SH-SY5Y (cell line): ENCODE results near the gene NPHS1.

ENCODE experiments used
- GATA2 ChIP-seq: IDR thresholded peaks from 2 replicates; pipeline ENCODE4 v1.6.1; 2011; ENCODE audit warnings: mild to moderate bottlenecking, low read depth, low read length
- GATA3 ChIP-seq: IDR thresholded peaks from 2 replicates; pipeline ENCODE4 v1.6.1; 2011; ENCODE audit warnings: low read depth, mild to moderate bottlenecking, low read length, moderate library complexity

The NPHS1 gene

DNA sequence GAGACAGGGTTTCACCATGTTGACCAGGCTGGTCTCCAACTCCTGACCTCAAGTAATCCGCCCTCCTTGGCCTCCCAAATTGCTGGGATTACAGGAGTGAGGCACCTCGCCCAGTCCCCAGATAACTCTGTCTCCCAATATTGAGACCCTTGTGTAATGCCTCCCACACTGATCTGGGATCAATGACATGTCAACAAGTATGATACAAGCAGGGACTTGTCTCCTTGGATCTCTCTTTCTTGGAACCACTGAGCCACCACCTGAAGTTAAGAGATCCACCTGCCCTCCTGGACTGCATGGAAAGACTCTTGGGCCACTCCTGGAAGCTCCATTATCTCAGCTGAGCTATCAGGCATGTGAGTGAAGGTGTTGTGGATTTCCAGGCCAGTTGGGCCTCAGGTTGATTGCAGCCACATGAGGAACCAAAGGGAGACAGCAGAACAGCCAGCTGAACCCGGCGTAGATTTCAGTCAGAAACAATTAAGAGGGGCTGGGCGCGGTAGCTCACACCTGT is 33.0 kb upstream of the NPHS1 start:
- TF ChIP-seq GATA3, result no peak

DNA sequence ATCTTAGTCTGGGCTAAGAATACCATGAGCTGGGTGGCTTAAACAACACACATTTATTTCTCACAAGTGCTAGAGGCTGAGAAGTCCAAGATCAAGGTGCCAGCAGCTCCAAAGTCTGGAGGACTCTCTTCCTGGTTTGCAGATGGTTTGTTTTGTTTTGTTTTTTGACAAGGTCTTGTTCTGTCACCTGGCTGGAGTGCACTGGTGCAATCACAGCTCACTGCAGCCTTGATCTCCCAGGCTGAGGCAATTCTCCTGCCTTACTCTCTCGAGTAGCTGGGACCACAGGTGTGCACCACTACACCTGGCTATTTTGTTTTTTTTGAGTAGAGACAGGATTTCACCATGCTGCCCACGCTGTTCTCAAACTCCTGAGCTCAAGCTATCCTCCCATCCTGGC is 31.6 kb upstream of the NPHS1 start:
- TF ChIP-seq GATA2, result no peak
- TF ChIP-seq GATA3, result no peak

DNA sequence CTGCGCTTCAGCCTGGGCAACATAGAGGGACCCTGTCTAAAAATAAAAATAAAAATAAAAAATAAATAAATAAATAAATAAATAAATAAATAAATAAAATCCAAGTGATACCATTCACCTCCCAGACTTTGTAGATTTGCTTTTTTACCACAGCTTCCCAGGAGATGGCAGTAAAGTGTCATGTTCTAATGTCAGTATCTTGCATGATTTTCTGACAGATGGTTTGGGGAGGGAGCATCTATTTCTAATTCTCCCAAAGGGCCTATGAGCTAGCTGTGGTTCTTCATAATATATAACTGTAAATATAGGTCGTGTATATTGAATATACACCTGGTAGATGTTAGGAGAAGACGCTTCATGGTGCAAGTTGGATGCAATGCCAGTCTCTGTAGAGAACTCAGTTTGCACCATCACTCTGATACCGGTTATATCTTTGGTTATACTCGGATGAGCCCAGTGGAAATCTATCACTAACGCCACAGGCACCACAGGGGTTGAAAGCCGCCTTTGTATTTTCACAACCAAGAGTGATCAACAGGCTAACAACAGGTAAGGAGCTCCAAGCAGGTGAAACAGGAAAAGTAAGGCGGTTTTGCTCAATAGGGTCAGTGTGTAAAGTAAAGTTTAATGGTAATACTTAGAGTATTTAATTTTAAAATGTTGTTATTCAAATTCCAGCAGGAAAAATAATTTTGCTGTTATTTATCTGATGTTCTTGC is 30.0 kb upstream of the NPHS1 start:
- no peak for TF ChIP-seq GATA2
- no peak for TF ChIP-seq GATA3

DNA sequence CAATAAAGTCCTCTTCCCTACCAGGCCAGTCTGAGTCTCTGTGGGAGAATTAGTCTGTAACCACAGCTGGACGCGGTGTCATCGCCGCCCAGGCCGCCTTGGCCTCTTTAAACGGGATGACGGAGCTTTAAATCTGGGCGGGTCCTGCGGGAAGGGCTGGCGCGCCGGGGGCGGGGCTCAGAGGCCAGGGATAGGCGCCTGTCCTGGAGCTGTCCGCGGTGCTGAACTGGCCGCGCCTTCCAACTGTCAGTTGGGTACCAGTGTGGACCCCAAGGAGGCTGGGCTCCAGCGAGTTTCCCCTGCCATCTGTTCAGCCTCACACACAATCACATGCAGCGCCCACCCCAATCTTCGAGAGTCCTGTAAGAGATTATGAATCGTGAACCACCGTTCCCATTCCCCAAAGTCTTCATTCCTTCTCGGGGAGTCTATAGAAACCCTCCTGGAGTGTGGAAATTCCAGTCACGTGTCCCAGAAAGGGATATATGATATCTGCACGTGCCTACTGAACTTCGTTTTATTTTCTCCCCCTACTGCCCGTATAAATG is 27.5 kb upstream of the NPHS1 start:
- no peak for TF ChIP-seq GATA3
- no peak for TF ChIP-seq GATA2

DNA sequence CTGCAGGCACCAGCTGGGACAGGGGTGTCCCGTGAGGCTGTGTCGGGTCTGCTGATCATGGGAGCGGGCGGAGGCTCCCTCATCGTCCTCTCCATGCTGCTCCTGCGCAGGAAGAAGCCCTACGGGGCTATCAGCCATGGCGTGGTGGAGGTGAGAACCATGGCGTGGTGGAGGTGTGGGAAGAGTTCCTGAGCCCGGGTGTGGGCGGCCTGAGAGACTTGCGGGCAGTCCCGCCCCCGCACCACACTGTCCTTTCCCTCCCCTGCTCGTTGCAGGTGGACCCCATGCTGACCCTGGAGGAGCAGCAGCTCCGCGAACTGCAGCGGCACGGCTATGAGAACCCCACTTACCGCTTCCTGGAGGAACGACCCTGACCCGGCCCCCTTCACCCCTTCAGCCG is 26.8 kb upstream of the NPHS1 start:
- TF ChIP-seq GATA3, result no peak
- no peak for TF ChIP-seq GATA2

DNA sequence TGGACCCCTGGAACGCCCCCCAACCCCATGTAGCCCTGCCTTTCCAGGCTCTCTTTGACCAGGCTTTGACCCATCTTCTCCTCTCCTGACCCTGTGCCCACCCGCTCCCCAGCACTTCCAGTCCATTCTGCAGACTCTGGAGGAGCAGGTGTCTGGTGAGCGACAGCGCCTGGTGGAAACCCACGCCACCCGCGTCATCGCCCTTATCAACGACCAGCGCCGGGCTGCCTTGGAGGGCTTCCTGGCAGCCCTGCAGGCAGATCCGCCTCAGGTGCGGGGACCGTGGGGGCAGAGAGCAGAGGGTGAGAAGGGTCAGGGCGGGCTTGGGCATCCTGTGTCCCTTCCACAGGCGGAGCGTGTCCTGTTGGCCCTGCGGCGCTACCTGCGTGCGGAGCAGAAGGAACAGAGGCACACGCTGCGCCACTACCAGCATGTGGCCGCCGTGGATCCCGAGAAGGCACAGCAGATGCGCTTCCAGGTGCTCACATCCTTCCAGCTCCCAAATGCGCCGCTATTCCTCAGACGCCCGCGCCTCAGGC is 22.2 kb upstream of the NPHS1 start:
- TF ChIP-seq GATA3 (no peak), GATA2 (no peak)

DNA sequence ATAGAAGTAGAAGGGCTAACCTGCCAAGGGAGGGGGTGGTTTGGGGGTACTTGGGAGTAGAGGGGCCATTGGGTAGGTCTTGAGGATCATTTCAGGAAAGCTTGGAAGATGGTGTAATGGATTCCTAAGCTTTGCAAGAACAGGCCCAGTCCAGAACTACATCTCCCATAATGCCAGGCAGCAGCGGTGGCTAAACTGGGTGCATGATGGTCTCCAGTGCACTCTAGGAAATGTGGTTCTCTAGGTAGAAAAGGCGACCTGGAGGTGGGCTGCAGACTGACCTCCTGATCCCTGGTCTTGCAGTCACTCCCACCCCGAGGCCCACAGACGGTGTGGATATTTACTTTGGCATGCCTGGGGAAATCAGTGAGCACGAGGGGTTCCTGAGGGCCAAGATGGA is 19.9 kb upstream of the NPHS1 start:
- no peak for TF ChIP-seq GATA2
- TF ChIP-seq GATA3, result no peak

DNA sequence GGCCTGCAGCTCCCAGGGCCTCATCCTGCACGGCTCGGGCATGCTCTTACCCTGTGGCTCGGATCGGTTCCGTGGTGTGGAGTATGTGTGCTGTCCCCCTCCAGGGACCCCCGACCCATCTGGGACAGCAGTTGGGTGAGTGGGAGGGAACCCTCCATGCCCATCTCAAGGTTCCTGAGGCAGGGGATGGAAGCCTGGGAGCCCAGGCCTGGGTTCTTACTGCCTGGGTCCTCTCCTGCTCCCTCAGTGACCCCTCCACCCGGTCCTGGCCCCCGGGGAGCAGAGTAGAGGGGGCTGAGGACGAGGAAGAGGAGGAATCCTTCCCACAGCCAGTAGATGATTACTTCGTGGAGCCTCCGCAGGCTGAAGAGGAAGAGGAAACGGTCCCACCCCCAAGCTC is 19.3 kb upstream of the NPHS1 start:
- TF ChIP-seq GATA2, result no peak
- no peak for TF ChIP-seq GATA3

DNA sequence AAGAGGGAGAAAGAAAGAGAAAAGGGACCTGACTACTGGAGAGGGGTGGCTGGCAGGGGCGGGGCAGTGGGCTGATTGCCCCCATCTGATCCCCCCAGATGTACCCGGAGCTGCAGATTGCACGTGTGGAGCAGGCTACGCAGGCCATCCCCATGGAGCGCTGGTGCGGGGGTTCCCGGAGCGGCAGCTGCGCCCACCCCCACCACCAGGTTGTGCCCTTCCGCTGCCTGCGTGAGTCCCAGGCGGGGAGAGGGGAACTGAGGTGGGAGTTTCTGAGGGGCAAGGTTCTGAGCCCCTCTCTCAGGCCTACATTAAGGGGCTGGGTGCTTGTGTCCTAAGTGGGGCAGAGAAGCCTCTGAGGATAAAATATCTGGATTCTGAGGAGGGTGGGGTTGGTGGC is 18.5 kb upstream of the NPHS1 start:
- TF ChIP-seq GATA3 (no peak), GATA2 (no peak)

DNA sequence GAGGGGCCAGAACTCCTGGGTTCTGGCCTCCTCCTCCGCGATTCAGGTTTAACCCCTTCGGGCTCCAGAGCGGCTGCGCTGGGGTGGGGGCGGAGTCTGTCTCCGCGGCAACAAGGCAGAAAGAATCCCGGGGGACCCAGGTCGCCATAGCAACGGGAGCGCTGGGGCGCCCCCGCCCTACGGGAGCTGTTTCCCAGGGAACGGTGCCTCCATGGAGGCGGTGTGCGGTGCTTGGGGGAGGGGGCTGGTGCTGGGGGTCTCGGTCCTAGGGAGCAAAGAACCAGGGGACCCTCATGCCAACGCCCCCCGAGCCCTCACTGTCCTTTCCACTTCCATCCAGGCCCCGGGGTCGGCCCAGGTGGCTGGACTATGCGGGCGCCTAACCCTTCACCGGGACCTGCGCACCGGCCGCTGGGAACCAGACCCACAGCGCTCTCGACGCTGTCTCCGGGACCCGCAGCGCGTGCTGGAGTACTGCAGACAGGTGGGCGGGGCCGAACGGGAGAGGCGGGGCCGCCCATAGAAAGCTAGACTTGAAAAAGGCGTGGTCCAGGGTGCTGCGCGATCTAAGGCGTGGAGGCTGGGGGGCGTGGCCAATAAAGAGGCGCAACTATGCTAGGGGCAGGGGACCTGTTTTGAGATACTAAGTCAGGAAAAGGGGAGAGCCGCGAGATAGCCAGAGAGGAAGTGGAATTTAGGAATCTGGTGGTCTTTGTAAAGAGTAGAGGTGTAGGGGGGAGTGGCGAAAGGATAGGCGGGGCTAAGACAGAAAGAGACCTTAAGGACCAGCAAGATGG is 17.2 kb upstream of the NPHS1 start:
- TF ChIP-seq GATA2 (no peak), GATA3 (no peak)

DNA sequence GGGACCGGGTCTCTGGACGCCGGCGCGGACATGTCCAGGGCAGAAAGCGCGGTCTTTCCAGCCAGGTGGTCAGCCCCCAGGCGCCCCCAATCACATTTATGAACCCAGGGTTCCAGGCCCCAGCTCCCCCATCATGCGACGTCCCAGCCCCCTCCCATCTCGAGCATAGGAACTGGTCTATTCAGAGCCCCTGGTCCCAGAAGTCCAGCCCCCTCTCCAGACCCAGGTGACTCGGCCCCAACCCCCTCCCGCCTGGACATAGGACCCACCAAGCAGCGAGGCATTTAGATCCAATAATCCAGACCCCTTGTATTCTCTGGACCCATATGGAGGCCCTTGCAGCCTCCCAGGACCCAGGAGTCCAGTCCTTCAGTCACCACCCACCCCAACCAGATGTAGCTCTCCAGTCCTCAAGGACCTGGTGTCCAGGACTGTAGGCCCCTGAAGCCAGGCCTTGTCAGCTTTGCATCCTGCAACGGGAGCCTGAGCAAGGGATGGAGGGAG is 16.6 kb upstream of the NPHS1 start:
- TF ChIP-seq GATA2, result no peak

DNA sequence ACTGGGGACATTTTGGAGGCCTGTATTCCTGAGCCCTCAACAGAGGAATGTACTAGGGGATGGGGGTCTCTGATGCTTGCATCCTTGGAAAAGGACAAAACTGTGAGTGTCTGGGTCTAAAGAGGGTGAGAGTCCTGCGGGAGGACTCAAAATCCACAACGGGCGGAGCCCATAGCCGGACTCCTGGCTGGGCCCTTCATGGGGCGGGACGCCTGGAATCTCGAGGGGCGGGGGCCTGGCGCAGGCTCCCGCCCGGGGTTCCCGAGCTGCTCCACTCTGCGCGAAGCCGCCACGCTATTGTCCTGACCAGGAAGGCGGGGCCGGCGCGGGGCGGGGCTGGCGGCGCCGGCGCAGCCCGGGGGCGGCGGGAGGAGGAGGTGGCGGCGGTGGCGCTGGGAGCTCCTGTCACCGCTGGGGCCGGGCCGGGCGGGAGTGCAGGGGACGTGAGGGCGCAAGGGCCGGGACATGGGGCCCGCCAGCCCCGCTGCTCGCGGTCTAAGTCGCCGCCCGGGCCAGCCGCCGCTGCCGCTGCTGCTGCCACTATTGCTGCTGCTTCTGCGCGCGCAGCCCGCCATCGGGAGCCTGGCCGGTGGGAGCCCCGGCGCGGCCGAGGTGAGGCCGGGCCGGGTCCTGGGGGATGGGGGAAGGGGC is 16.0 kb upstream of the NPHS1 start, which contains the start of gene APLP1:
Gene APLP1 (plus strand): TSS at position 403 of the 651 bp plus-strand sequence. CDS start 63 bp downstream, at position 466.
- no peak for TF ChIP-seq GATA2
- TF ChIP-seq GATA3, result no peak

DNA sequence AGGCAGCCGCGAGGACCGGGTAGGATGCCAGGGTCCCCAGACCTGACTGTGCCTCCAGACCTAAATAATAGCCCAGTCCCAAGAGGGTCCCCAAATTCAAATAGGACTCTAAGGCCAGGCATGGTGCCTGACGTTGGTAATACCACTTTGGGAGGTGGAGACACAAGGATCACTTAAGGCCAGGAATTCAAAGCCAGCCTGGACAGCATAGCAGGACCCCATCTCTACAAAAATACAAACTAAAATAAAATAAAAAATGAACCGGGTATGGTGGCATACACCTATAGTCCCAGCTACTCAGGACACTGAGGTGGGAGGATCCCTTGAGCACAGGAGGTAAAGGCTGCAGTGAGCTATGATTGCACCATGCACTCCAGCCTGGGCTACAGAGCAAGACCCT is 10.7 kb upstream of the NPHS1 start:
- TF ChIP-seq GATA3, result no peak
- no peak for TF ChIP-seq GATA2

DNA sequence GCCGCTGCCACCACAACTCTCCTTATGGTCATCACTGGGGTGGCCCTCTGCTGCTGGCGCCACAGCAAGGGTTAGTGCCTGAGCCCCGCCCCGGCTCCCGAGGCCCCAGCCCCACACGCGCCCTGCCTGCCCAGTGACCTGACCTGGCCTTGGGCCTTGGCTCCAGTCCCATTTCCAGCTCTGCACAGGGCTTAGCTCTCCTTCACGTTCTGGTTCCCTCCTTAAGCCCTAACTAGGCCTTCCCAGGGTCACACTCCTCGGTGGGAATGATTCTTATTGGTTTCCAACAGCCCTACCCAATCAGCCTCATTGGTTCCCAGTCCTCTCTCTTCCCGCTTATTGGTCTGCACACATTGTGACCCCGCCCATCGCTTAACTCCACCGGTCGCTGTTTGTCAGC is 10.2 kb upstream of the NPHS1 start:
- no peak for TF ChIP-seq GATA3
- TF ChIP-seq GATA2, result no peak

DNA sequence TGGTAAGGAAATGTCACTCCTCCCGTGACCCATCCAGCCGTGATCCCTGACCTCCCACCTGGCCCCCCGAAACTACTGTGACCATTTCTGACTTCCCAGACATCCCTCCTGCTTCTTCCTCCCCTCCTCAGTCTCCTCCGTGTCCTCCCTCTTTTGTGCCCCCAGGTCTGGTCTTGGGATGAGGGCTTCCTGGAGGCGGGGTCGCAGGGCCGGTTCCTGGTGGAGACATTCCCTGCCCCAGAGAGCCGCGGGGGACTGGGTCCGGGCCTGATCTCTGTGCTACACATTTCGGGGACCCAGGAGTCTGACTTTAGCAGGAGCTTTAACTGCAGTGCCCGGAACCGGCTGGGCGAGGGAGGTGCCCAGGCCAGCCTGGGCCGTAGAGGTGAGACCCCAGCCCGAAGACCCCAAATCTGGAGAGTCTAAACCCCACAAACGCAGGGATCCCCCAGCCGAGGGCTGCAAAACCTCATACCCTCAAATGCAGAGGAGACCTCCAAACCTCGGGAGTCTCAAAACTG is 9.4 kb upstream of the NPHS1 start:
- TF ChIP-seq GATA2, result no peak
- no peak for TF ChIP-seq GATA3
